NCI-H1105 treated with DMSO at 0.1 percent for 48 hours (cell line): ENCODE data around the gene KRTAP4-6.
"Not testable (repeated sequence)": the region's sequence is repeated elsewhere in the genome, so short reads cannot be mapped to it uniquely, and the experiment has no call there.

Source experiments
- DNase-seq: peaks from one replicate; lab custom pipeline; 2025; lab: John Stamatoyannopoulos, UW

The KRTAP4-6 gene

DNA sequence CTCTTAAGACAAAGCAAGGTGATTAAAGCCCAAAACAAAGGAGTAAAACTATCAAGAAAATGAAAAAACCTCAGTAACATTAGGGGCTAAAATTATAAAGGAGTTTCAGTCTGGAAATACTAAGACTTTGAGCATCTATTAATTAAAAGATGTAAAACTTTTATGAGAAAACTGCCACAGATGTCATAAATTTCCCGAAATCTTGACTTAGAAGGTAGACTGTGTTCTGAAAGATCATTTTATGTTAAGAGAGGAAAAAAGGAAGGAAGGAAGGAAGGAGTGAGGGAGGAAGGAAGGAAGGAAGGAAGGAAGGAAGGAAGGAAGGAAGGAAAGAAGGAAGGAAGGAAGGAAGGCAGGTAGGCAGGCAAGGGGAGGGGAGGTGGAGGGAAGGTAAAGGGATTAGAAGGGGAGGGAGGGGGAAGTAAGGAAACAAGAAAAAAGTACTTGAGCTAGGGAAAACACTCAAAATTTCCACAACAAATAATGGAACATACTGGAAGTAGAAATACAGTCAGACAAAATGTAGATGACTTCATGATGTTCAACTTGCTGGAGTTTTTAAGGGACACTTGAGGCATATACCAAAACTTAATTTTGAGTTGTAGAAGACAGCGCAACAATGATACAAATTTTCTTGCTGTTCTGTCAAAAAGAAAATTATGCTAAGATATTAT lies 7.3 kb upstream of the KRTAP4-6 start:
- no peak for DNase-seq

DNA sequence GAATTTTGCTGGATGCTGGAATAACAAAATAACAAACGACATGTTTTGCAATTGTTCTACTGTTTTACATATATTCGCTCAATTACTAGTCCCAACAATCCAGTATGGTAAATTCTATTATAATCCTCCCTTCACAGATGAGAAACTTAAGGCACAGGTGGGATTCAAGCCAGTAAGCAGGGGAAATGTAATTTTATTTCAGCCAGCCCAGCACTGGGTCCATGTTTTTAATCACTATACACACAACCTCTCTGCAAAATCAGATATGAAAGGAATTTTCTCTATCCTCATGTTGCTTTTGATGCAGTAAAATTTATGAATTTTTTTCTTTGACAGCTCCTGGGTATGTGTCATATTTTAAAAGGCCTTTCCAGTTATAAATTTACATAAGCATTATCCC lies 4.9 kb upstream of the KRTAP4-6 start:
- no peak for DNase-seq

DNA sequence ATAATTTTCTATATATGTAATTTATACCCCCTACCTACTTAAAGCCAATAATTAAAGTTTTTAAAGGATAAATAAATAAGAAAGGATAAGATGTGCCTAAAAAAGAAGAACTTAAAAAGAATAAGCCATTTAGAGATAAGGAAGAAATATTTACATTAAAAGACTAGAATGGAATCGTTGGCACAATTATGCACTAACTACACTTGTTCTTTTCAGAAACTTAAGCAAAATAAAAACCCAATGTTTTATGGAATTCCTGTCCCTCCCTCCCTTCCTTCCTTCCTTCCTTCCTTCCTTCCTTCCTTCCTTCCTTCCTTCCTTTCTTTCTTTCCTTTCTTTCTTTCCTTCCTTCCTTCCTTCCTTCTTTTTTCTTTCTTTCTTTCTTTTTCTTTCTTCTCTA lies 4.5 kb upstream of the KRTAP4-6 start:
- DNase-seq: no peak

DNA sequence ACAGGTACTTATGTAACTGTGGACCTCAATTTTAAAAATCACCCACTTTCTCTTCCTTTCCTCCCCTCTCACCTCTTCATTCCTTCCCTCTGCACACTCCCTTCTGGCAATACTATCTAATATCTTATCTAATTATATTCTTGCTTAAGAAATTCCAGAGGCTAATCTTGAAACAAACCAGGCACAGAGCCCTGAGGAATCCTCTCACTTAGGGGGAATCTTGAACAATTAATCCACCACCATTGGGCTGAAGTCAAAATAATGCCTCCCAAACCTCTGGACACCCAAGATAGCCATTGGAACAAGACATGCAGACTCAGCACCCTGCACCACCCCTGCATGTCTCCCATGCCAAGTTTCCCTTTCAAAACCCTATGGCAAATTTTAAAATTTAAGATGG lies 1.0 kb upstream of the KRTAP4-6 start:
- no peak for DNase-seq

DNA sequence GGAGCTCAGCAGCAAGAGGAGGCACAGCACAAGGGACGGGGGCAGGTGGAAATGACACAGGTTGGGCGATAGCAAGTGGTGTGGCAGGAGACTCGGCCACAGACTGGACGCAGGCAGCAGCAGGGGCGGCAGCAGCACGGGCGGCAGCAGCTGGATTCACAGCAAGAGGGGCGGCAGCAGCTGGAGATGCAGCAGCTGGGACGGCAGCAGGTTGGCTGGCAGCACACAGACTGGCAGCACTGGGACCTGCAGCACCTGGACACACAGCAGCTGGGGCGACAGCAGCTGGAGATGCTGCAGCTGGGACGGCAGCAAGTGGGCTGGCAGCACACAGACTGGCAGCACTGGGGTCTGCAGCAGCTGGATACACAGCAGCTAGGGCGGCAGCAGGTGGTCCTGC lies 479 bp downstream of the KRTAP4-6 start:
- not testable (repeated sequence) for DNase-seq

DNA sequence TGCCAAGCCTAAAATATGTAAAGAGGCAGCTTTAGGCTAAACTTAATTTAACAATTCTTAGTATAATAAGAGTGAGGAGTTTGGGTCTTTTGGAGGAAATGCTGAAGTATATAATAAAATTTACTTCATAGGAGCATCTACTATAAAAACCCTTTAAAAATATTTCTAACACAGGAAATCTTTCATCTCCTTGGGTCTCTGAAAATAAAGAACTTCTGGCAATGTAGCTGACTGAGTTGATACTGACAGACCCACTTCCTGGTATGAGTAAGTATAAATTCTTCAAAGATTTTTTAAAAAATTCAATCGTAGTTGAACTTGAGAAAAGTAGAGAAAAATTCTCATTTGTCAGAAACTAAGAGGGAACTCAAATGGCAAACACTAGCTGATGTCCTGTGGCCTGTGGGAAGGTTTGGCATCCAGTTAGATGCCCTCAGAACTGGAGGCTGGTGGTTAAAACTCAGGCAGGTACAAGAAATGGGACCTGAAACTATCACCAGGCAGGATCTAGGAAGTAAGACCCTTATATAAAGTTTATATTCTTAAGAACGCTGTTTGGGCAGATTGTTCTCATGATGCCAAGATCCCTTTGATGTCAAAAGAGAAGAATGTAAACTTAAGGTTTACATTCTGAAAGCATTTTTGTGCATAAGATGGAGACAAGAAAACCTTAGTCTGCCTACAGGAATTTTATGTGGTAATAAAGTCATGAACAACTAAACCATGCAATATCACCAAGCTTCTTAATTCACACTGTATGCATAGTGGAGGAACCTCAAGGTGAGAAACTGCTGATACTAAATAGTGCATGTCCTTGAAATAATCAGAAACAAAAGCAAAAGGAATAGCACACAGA lies 6.2 kb downstream of the KRTAP4-6 start:
- DNase-seq: no peak

DNA sequence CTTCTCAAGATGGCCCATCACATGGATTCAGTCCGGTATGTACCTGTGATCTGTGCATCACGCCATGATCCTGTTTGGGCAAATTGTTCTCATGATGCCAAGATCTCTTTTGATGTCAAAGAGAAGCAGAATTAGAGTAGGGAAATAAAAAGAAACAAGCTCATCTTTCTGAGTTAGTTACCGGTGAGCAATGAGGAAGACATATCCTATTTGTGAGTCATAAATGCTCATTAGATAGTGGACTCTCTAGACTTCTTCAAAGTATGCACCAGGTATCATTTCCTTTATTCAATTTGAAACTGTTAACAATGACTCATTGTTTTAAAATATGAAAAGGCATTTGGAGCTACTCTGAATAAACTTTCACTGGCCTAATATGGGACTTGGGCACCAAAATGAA lies 8.4 kb downstream of the KRTAP4-6 start:
- DNase-seq: no peak

DNA sequence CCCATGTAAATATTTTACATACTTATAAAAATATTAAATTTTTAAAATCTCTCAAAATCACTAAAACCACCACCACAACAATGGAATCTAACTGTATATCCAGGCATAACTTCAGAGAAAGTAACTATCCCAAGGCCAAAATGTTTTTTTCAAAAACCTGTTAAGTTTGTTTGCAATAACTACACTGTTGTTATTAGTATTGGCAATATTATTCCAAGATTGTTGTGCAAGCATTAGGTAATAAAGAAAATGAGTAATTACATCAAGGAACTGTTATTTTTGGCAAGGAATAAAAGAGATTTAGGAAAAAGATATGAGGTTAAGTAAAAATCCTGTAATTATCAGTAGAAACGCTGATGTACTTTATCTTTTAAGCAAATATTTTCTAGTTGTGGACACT lies 13.0 kb downstream of the KRTAP4-6 start:
- no peak for DNase-seq

DNA sequence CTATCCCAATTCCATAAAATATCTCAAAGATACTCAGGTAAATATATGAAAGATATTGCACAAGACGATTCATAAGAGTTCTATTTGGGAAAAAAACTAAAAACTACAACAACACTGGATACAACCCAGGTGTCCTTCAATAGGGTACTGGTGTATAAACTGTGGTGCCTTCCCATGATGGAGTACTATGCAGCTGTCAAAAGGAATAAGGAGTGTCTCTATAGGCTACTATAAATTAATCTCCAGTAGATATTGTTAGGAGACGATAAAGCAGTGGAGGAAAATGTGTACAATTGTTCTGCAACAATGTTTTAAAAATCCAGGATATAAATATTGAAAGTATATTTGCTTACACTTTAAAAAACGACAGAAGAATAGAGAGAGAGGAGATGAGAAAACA lies 13.9 kb downstream of the KRTAP4-6 start:
- DNase-seq: no peak

DNA sequence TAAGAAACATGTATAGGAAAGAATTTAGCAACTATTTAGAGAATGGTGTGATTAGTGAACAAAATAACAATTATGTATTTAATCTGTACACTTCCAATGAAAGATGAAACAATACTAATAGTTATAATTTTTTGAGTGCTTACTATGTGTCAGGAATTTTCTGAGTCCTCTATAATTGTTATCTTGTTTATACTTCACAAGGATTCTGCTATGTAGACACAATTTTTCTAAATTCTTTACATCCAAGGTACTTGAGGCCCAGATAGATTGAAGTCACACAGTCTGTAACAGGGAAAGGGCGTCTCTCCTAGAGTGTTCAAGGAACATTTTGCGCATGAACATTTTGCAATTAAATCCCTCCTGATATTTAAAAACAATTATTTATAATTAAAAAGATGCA lies 15.3 kb downstream of the KRTAP4-6 start:
- DNase-seq: no peak

DNA sequence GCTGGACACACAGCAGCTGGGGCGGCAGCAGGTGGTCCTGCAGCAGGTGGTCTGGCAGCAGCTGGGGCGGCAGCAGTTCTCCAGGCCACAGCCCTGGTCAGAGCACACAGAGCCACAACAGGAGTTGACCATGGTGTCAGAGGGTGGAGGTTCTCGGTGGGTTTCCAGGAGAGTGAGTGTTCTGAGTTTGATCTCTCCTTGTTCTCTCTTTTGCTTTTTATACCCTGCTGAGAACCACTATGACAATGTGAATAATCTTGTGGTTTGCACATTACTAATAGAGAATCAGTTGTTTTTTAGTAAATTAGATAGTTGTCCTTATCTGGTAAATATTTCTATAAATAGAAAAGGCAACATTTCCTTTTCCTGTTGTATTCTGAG lies 16.4 kb downstream of the KRTAP4-6 start, which contains the start of gene KRTAP4-12:
TSS of gene KRTAP4-12 (minus strand) at position 192 of the 381 bp plus-strand sequence. CDS start at position 132, 60 bp downstream.
- not testable (repeated sequence) for DNase-seq

DNA sequence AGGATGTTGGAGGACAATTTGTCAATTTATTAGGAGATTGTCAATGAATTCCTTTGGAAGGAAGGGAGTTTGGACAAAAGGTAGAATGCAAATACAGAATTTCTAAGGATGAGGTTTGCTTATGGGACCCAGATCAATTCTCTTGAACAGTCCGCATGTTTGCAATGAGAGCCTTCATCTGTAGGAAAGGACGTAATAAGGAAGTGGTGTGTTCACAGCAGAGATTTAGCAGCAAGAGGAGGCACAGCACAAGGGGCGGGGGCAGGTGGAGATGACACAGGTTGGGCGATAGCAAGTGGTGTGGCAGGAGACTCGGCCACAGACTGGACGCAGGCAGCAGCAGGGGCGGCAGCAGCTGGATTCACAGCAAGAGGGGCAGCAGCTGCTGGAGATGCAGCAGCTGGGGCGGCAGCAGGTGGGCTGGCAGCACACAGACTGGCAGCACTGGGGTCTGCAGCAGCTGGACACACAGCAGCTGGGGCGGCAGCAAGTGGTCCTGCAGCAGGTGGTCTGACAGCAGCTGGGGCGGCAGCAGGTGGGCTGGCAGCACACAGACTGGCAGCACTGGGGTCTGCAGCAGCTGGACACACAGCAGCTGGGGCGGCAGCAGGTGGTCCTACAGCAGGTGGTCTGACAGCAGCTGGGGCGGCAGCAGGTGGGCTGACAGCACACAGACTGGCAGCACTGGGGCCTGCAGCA lies 16.9 kb downstream of the KRTAP4-6 start:
- DNase-seq: not testable (repeated sequence)

DNA sequence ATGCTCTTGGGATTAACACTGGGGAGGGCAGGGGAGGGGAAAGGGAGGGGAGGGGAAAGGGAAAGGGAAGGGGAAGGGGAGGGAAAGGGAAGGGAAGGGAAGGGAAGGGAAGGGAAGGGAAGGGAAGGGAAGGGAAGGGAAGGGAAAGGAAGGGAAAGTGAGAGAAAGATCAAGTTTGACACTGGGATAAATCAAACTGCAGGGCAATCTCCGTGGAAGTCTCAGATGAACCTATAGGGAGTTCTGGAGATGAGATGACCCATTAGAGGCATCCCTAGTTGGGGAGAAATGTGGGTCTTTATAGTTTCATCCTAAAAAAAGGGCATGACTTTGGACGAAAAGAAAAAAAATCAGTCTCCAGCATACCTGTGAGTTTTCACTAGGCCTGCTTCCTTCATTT lies 18.6 kb downstream of the KRTAP4-6 start:
- DNase-seq: no peak

DNA sequence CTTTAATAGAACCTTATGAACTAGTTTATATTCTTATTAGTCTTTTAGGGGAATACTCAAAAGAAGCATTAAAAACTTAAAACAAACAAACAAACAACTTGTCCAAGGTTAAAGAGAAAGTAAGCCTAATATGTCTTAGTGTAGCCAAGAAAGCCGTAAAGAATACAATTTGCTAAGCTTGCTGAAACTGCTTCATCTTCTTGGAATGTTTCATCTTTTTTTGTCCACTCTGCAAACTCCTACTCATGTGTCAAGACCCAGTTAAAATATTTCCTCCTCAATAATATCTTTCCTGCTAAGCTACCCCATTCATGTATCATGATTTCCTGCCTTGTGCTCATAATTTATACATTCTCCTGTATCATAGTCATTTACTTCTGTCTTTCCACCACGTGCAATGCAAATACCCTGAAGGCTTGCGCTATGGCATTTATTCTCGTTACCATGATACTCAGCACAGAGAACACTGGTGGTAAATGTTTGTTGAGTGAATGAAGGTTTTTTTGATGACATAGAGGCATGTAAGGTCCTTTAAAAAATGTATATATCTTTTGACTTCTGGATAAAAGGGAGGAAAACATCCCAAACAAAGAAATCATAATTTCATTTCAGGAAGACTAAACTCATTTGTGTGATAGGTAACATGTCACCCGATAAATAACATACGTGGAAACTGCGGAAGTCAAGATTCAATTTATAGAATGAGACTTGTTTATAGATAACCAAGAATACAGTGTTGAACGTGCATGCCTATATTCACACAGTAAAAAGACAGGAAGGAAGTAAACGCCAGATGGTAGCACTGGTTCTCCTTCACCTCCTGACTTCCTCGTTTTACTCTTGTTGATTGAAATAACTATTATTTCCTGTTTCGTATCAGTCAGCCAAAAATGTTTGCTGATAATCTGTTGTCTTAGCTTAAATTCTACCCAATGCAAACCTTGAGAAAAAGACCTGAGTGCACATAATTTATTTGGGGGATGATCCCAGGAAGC lies 20.4 kb downstream of the KRTAP4-6 start:
- DNase-seq: not testable (repeated sequence)

DNA sequence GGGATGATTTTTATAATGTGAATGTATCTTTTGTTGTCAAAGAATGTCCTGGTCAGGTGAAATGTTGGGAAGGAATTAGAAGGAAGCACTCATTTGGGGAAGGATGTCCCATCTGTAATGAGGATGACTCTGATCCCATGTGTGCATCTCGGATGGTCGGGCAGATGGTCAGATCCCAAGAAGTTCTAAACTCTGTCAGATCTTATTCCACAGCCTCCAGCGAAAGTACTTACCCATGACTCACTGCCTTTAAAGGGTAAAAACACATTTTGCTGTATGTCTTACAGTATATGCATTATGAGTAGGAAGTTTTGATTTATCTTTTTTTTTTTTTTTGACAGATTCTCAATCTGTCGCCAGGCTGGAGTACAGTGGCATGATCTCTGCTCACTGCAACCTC lies 21.6 kb downstream of the KRTAP4-6 start:
- DNase-seq: no peak

DNA sequence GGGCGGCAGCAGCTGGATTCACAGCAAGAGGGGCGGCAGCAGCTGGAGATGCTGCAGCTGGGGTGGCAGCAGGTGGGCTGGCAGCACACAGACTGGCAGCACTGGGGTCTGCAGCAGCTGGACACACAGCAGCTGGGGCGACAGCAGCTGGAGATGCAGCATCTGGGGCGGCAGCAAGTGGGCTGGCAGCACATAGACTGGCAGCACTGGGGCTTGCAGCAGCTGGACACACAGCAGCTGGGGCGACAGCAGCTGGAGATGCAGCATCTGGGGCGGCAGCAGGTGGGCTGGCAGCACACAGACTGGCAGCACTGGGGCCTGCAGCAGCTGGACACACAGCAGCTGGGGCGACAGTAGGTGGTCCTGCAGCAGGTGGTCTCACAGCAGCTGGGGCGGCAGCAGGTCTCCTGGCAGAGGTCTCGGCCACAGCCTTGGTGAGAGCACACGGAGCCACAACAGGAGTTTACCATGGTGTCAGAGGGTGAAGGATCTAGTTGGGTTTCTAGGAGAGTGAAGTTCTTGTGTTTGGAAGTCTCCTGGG lies 22.4 kb downstream of the KRTAP4-6 start, which contains the start of gene KRTAP4-11:
TSS of gene KRTAP4-11 (minus strand) at position 528 of the 541 bp plus-strand sequence. CDS start at position 470, 58 bp downstream.
- not testable (repeated sequence) for DNase-seq

DNA sequence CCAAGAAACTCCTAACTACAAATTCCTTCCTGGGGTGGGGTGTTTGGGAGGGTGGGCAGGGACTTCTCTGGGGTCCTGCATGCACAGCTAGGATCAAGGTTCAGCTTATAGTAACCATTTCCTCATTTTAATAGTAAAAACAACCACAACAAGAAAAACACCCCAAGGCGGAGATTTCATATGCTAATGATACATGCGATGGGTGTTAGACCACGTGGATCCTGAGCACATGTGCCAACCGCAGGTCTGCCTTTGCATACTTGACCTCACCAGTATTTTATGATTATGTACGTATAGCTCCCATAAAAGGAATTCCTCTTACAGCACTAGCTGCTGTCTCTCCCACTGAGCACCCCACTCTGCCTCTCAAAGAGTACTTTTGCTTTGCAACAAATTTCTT lies 24.0 kb downstream of the KRTAP4-6 start:
- no peak for DNase-seq

DNA sequence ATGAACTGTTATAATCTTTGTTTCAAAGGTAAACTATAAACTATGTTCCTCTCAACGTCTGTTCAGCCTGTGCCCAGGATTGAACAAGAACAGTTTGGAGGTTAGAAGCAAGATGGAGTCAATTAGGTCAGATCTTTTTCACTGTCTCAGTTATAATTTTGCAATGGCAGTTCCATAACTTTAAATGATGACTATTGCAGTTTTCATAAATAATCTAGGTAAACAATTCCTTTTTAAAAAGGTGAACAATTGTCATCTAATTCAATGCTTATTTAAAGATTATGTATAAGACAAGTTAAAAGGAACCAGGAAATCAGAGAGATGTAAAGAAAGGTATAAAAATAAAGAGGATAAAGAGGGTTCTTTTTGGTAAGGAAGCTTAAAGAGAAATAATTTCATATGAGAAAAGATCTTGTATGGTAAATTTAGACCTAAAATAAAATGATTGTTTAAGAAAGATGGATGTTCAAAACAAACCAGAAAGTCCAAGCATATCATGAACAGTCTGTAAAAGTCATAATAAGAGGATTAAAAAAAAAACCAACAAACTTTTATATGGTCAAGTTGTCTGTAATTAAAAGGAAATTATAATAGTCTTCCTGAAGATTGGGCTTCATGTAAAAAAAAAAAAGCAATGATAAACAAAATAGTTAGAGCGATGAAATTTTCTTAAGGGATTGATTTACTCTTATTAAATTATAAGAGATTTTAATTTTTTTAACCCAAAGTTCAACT lies 29.0 kb downstream of the KRTAP4-6 start:
- no peak for DNase-seq

DNA sequence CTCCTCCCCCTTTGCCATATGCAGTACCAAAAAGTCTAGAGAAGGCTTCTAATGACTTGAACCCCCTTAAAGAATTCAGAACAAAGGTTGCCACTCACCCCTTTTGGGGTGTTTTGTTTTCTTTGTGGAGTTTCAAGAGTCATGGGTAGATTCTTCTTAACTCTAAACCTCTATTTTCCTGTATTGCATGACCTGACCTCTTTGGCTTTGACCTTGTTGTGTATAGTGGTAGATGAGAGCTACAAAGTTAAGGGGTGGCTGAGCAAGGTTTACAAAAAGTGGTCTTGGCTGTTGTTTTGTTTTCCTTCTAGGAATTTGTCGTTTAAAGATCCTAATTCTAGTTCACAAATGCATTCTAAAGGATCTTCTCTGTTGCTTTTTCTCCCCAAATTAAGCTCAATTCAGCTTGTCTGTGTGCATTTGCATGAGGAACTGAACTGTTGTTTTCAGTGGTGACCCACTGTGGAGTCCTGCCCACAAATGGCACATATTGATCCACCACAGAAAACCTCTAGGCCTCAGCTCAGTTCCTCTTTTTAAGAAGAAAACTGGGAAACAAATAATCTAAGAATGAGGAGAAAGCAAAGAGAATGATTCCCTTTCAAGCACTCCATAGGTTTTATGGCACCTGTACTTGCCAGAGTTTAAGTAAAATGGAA lies 31.5 kb downstream of the KRTAP4-6 start:
- DNase-seq: not testable (repeated sequence)

DNA sequence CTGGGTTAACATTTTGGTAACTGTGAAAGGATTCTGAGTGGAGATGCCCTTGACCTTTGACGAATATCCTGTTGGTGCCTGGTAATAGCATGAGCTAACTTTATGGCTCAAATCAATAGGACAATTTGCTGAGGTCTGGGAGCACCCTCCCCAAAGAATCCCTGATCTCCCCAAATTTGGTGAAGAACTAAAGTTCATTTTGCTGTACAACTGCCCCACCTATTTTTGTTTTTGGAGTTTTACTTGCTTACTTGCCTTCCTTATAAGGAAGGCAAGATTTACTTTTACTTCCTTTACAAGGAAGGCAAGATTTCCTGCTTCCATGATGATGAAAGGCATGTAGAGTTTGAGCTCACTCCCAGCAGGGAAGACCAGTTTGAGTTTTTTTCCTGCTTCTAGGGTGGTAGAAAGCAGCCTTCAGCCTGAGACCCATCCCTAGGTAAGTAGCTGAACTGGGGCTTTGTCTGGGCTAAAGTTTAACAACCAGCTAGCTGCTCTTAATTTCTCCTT lies 32.3 kb downstream of the KRTAP4-6 start:
- DNase-seq: no peak
